Fibroblast of the conjunctiva (primary cell): ENCODE measurements around the gene LETM1.
A peak's percentile ranks its signal among the peaks of the same experiment; 100 is the strongest.

ENCODE experiments used
- DNase-seq: peaks from one replicate; pipeline ENCODE4 v3.0.0-alpha.2; 2010; ENCODE audit warnings: low read depth

The LETM1 gene

GRCh38 chr4:1856071-1856942 is at the start of gene LETM1:
LETM1 (minus strand) TSS chr4:1856156; CDS start chr4:1855950, 206 bp downstream.
- peak; percentile 94 for DNase-seq

- DNase-seq: no peak
These were observed 48.1 kb upstream of the LETM1 start for GRCh38 chr4:1904042-1904441.

- DNase-seq: no peak
These were observed 47.1 kb upstream of the LETM1 start for GRCh38 chr4:1903035-1903434.

GRCh38 chr4:1902243-1902642 is 46.3 kb upstream of the LETM1 start:
- no peak for DNase-seq

- no peak for DNase-seq
These were observed 45.2 kb upstream of the LETM1 start for GRCh38 chr4:1901127-1901526.

- DNase-seq: no peak
These were observed 44.7 kb upstream of the LETM1 start for GRCh38 chr4:1900624-1901023.

GRCh38 chr4:1900087-1900433 is 44.1 kb upstream of the LETM1 start:
- DNase-seq: no peak

- DNase-seq: peak; percentile 78
These were observed 43.5 kb upstream of the LETM1 start for GRCh38 chr4:1899149-1900086.

- no peak for DNase-seq
These were observed 42.7 kb upstream of the LETM1 start for GRCh38 chr4:1898681-1899080.

GRCh38 chr4:1898007-1898406 is 42.1 kb upstream of the LETM1 start:
- no peak for DNase-seq

GRCh38 chr4:1896658-1896991 is 40.7 kb upstream of the LETM1 start:
- DNase-seq: no peak

GRCh38 chr4:1895971-1896657 is 40.2 kb upstream of the LETM1 start:
- no peak for DNase-seq

GRCh38 chr4:1890979-1891570 is 35.1 kb upstream of the LETM1 start:
- DNase-seq: no peak

- no peak for DNase-seq
These were observed 31.1 kb upstream of the LETM1 start for GRCh38 chr4:1887052-1887451.

GRCh38 chr4:1885414-1885813 is 29.5 kb upstream of the LETM1 start:
- no peak for DNase-seq

GRCh38 chr4:1883583-1883982 is 27.6 kb upstream of the LETM1 start:
- DNase-seq: no peak

- no peak for DNase-seq
These were observed 26.9 kb upstream of the LETM1 start for GRCh38 chr4:1882850-1883271.

- DNase-seq: no peak
These were observed 24.4 kb upstream of the LETM1 start for GRCh38 chr4:1880332-1880731.

GRCh38 chr4:1879485-1879884 is 23.5 kb upstream of the LETM1 start:
- DNase-seq: no peak

GRCh38 chr4:1874201-1874600 is 18.2 kb upstream of the LETM1 start:
- no peak for DNase-seq

GRCh38 chr4:1873776-1874175 is 17.8 kb upstream of the LETM1 start:
- no peak for DNase-seq

- no peak for DNase-seq
These were observed 17.3 kb upstream of the LETM1 start for GRCh38 chr4:1873291-1873690.
